Stimulated activated CD8-positive, alpha-beta memory T cell treated with anti-CD3 and anti-CD28 coated beads, Interleukin-4, amount 100 ng/mL, for 24 hours (primary cell): ENCODE data around the gene COX10.
"Not testable (repeated sequence)": the region's sequence is repeated elsewhere in the genome, so short reads cannot be mapped to it uniquely, and the experiment has no call there.

Experiments used
- DNase-seq: peaks from one replicate; pipeline ENCODE4 v3.0.0-alpha.2; 2020; ENCODE audit warnings: low read depth

Gene COX10

DNA sequence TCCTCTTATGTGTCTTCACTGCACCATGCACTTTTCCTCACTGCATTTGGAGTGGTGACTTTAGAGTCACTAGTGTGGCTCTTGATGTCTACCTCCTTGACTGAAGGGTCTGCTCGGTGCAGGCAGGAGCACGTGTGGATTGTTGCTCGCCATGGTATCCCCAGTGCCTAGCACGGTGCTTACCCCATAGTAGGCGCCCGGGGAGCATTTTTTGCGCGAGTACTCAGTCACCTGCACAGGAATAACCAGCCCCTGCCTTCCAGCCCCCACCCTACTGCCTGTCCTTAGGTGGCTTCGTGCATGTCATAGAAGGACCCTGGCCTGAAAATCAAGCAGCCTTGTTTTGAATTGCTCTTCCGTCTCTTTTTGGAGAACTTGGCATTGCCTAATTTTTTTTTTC lies 136.1 kb downstream of the COX10 start:
- DNase-seq: no peak

DNA sequence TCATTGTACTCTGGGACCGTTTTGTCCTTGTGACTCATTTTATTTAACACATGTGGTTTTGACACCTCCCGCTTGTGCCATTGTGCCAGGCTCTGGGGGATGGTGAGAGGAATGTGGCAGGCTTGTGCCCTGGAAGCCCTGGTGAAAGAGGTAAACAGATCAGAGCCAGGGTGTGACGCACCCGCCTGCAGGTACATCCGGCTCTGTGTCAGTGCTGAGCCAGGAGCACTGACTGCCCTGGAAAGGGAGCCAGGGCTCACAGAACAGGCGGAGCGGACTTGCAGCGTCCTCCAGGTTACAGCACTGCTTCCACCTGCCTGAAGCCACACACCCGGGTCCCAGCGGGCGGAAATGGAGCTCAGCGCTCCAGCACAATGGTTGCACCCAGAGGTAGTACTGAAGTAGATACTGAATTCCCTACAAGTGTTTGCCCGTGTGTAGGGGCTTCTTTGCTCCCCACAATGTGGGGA lies 136.7 kb downstream of the COX10 start:
- DNase-seq: peak; percentile 36

DNA sequence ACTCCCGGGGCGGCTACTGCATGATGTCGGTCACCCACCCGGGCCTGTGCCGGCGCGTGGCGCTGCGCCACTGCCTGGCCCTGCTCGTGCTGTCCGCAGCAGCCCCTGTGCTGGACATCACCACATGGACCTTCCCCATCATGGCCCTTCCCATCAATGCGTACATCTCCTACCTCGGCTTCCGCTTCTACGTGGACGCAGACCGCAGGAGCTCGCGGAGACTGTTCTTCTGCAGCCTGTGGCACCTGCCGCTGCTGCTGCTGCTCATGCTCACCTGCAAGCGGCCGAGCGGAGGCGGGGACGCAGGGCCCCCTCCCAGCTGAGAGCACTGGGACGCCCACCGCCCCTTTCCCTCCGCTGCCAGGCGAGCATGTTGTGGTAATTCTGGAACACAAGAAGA lies 137.6 kb downstream of the COX10 start:
- no peak for DNase-seq

DNA sequence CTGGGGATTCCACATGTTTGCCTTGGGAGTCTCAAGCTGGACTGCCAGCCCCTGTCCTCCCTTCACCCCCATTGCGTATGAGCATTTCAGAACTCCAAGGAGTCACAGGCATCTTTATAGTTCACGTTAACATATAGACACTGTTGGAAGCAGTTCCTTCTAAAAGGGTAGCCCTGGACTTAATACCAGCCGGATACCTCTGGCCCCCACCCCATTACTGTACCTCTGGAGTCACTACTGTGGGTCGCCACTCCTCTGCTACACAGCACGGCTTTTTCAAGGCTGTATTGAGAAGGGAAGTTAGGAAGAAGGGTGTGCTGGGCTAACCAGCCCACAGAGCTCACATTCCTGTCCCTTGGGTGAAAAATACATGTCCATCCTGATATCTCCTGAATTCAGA lies 138.5 kb downstream of the COX10 start:
- DNase-seq: no peak

DNA sequence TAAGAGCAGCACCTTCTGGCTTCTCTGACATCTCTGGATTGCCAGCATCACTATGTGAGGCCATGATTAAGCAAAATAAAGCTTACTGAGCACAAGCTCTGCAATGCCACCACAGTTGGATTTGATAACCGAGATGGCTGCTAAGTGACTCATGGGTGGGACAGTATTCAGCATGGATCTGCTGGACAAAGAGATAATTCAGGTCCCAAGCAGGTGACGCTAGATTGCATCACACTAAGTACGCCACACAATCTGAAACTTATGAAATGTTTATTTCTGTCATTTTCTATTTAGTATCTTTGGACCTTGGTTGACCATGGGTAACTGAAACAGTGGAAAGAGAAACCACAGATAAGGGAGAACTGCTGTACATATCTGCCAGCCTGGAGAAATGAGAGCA lies 139.9 kb downstream of the COX10 start:
- DNase-seq: no peak

DNA sequence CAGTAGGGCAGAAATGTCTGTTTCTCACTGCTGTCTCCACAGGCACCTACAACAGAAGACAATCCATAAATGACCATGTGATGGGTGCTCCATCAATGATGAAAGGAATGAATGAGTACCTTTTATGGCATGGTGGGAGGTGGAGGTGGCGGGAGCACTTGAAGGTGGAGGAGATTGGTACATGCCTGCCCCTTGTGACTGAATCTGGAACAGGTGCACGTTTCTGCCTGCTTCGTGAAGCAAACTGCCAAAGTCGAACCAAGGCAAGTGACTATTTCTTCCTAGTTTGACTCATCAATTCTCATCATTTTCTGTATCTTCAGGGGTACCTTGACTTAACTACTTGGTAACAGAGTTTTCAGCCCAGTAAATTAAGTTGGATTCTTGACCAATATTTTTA lies 141.9 kb downstream of the COX10 start:
- no peak for DNase-seq

DNA sequence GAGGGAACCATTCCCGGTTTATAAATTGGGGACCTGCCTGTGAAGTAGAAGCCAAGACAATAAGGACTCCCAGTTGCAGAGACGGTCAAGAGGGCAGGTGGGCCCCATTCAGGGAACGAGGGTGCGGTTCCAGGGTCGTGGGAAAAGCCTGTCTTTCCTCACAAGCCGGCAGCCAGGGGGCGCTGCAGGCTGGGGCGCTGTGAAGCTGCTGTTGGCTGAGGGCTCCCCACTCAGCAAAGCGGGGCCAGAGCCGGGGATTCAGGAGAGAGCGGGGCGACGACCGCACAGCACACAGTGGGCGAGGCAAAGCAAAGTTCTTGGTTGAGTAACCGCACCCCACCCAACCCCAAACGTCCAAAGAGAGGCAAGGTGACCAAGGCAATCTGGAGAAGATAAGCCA lies 142.5 kb downstream of the COX10 start:
- no peak for DNase-seq

DNA sequence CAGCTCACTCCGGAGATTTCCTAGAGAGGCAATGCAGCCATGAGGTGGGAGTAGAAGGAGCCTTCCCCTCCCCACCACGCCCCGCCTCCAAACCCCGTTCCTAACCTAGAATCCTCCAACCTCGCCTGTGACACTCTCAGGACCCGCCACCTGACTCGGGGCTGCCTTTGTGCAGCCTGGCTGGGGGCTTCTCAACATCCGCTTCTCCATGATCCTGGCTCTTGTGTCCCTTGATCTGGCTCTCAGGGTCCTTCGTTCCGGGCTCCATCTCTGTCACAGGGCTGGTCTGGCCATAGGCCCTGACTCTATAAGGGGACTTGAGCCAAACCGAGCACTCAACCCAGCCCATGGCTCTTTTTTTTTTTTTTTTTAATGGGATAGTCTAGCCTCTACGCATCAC lies 143.1 kb downstream of the COX10 start:
- no peak for DNase-seq

DNA sequence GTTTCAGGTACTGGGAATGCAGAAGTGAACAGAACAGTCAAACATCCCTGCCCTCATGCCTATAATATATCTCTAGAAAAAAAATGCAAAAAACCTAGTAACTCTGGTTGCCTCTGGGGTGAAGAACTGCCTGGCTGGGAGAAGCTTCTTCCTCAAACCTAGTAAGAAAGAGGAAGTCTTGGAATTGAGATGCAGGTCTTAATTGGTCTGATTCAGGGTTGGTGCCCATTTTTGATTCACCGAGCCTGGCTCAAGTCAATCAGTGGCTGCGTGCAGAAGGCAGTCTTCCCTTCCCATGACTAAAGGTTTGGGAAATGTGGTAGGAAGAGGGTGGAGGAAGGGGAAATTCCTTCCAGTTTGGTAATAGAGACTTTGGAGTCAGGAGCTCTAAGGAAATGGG lies 145.0 kb downstream of the COX10 start:
- DNase-seq: no peak

DNA sequence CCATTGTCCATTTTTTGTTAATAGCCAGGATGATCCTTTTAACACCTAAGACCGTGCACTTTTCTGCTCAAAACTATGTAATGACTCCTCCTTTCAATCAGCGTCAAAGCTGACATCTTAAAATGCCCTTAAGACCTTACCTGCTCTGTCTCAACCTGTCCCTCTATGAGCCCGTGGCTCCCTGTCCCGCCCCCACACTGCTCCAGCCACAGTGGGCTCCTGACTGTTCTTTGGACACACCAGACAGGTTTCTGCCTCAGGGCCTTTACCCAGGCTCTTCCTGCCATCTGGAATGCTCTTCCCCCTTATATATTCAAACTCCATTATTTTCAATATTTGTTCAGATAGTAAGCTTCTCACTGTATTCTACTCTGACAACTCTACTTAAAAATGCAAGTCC lies 153.3 kb downstream of the COX10 start:
- no peak for DNase-seq

DNA sequence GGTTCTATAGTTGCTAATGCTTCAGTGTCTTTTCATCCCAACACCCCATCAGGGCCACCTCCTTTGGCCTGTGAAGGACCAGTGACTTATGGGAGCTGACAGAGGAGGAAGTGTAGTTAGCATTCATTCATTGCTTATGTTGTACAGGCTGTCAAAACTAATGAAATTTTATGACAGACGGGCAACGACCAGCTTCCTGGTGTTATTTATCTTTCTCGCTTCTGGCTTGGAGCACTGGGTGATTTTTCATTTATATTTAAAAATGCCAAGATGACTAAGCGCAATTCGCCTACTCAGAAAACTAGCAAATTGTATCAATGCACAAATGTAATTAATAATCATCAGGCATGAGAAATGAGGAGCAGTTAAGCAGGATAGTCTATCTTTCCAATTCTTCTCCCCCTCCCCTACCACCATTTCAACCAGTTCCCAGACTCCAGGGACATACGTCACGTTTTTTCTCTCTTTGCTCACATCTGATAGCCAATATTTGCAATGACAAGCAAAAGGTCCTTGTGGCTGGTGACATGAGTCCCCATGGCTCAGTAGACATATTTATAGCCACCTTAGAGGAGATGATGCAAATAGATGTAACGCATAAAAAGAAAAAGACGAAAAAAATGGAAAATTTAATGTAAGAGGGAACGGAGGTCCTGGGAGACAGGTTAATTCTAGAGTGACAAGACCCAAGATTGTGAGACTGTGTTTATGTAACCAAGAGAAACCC lies 156.1 kb downstream of the COX10 start:
- no peak for DNase-seq

DNA sequence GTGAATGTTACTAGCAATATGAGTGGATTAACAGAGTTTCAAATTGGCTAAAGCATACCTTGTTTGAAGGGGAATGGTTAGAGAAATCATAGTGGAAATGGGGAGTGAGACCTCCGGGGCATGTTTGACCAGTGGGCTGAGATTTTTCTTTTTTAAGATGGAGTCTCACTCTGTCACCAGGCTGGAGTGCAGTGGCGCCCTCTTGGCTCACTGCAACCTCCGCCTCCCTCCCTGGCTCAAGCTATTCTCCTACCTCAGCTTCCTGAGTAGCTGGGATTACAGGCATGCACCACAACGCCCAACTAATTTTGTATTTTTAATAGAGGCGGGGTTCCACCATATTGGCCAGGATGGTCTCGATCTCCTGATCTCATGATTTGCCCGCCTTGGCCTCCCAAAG lies 157.7 kb downstream of the COX10 start:
- no peak for DNase-seq

DNA sequence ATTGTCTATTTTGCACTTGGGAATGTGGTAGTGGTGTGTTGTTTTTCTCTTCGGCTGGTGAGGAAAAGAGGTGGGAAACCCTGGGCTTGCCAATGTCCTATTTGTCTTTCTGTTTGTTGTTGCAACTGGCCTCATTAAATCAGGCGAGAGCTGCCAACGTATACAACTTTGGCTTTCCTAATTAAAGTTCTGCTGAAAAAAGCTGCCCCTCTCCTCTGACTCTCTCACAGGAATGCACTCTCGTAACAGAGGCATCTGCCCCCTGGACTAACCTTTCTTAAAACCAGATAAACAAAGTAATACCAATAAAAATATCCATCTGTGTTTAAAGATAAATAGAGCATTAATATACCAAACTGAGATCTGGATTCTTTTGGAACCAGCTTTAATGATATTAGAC lies 159.6 kb downstream of the COX10 start:
- no peak for DNase-seq

DNA sequence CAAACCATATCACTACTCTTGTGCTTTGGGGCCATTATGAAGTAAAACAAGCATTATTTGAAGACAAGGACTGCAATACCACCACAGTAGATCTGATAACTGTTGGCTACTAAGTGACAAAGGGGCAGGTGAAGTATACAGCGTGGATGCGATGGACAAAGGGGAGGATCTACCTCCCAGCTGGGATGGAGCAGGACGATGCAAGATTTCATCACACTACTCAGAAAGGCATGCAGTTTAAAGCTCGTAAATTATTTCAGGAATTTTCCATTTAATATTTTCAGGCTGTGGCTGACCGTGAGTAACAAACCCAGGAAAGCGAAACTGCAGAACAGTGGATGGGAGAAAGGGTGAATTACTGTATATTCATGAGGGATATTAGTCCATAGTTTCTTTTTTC lies 161.9 kb downstream of the COX10 start:
- not testable (repeated sequence) for DNase-seq

DNA sequence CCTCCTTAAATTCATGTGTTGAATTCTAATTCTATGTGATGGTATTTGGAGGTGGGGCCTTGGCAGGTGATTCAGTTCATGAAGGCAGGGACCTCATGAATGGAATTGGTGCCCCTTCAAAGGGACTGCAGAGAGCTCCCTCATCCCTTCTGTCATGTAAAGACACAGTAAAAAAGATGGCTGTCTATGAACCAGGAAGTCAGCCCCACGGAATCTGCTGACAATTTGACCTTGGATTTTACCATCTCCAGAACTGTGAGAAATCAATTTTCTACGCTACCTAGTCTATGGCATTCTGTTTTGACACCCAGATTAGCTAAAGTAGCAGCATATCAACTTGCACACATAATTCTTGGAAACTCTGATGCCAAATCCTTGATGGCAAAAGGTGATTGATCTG lies 165.7 kb downstream of the COX10 start:
- not testable (repeated sequence) for DNase-seq

DNA sequence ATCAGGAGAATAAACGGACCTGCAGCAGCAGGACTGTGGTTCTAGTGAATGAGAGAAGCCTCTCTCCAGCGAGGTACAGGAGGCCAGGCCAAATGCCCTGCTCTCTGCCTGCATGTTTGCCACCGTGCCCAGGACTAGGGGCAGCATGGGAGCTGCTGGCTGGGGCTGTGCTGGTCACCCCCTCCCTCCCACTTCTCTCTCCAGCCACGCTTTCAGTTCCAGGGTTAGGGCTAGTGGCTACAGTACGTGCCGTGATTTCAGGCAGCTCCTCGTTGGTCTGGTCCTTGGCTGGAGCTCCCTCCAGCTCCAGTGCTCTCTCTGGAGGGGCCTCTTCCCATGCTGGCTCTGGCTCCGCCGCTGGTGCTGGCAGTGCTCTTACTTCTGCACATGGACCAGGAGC lies 166.7 kb downstream of the COX10 start:
- DNase-seq: not testable (repeated sequence)

DNA sequence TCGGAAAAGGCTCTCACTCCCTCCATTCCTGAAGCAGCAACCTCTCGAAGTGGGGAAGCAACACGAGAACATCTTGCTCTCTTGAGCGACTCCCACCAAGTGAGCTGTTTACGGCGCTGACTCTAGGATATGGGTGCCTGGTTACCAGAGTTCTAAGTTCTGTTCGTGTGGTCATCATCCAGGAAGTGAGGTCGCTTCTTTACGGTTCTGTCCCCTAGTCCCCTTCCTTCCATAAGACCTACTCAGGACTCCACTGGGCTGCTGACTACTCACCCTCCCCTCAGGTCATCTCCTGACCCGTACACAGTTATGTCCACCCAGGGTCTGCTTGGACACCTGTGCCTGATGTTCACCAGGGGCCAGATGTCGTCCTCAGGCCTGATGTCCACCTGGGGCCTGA lies 167.5 kb downstream of the COX10 start, which contains the start of gene CDRT15:
Gene CDRT15, minus strand, starts transcription at position 101 of the 400 bp plus-strand sequence. Its CDS starts 29 bp downstream, at position 72.
- not testable (repeated sequence) for DNase-seq

DNA sequence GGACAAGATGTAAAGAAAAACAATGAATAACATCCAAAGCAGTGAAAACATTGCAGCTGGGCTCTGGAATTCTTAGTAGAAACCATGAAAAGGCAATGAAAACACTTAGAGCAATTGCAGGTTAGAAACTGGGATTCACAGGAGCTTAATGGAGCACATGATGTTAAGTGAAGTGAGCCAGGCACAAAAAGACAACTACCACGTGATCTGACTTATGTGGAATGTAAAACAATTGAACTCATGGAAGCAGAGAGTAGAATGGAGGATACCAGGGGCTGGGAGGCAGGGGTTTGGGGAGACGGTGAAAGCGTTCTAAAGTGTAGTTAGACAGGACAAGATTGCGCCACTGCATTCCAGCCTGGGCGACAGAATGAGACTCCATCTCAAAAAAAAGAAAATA lies 170.0 kb downstream of the COX10 start:
- DNase-seq: not testable (repeated sequence)

DNA sequence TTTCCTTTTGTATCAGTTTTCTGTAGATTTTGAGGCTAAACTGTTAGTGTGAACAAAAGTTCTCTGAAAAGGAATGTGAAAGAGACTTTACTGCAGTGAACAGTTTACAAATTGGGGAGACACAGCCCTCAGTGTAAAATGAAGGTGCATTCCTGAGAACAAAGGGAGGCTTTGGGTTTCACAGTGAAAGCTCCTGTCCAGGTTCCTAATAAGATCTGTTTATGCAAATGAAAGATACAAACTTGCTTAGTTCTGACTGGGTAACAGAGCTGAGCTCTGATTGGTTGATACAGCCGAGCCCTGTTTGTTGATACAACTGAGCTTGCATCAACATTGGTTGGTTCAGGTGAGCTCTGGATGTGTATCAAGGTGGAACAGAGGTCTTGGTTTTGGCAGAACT lies 175.7 kb downstream of the COX10 start:
- no peak for DNase-seq

DNA sequence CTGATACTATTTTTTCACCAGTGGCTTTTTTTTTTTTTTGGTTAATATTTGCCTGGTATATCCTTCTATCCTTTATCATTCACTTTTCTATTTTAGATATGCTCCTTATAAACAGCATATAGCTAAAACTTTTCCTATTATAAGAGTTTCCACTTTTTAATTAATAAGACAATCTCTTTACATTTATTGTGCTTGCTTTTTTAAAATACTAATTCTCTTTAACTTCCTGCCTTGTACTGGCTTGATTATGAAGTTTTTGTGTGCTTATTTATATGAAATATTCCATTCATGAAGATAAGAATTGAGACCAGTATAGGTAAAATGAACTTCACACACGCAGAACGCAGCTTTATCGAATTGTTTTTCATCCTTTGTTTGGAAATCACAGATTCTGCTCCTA lies 176.3 kb downstream of the COX10 start:
- no peak for DNase-seq
